Lower leg skin (tissue), 4 donors: ENCODE data around the gene PREP. TPM values are rescaled to one million over a fixed set of nuclear protein-coding genes. Genes with fewer than 3 reads are reported as not detected.

Experiments
- DNase-seq, 2 donors: peaks; one replicate each; pipeline ENCODE4 v3.0.0-alpha.2; 2019; ENCODE audit warnings: low spot score in 2 of 2
- H3K4me3 ChIP-seq: fragments of 200-600 bp; sonication (generic); 2 replicates; pipeline ENCODE4 v1.5.1; 2017; ENCODE audit warnings: mild to moderate bottlenecking, low read depth; ENCODE audit not compliant: poor library complexity, severe bottlenecking
- POLR2A ChIP-seq, 2 donors: fragments of 450-650 bp; IDR thresholded peaks; one replicate each; pipeline ENCODE4 v1.6.1; 2016 to 2017; ENCODE audit warnings: antibody characterized with exemption in 2 of 2, mild to moderate bottlenecking in 1 of 2, moderate library complexity in 1 of 2
- WGBS, 2 donors: methylation state at CpG; one replicate each; pipeline ENCODE4 v1.1.5; 2018; 5-methylcytosine and 5-hydroxymethylcytosine counted together
- intact Hi-C: fragments of 100-400 bp; cut with DNase I; formaldehyde crosslinking; loops from one replicate; pipeline ENCODE4 v1.15.0; 2023; ENCODE audit warnings: low total_unique reads
- total RNA-seq, 4 donors: library from RNA; depleted of rRNA; stranded (reverse); fragments of >200 nt; gene quantifications; one replicate each; pipeline ENCODE4 v1.1.0, GENCODE V29; 2016
- TF ChIP-seq, protein P1 (sequence below), 3 donors: fragments of 450-650 bp; IDR thresholded peaks; one replicate each; pipeline ENCODE4 v1.5.1; 2016; ENCODE audit warnings: antibody characterized with exemption in 3 of 3, mild to moderate bottlenecking in 3 of 3, moderate library complexity in 2 of 3

Gene PREP
- total RNA-seq, 4 donors from 2014 or later, result 33.9 to 39.1 (median 35.1) TPM

- intact Hi-C loops, result no loop called here
- no peak for DNase-seq
- no peak overlapping the region for H3K4me3 ChIP-seq
- no peak for TF ChIP-seq POLR2A (IDR thresholded peaks at IDR 0.05)
- TF ChIP-seq, protein P1, sequence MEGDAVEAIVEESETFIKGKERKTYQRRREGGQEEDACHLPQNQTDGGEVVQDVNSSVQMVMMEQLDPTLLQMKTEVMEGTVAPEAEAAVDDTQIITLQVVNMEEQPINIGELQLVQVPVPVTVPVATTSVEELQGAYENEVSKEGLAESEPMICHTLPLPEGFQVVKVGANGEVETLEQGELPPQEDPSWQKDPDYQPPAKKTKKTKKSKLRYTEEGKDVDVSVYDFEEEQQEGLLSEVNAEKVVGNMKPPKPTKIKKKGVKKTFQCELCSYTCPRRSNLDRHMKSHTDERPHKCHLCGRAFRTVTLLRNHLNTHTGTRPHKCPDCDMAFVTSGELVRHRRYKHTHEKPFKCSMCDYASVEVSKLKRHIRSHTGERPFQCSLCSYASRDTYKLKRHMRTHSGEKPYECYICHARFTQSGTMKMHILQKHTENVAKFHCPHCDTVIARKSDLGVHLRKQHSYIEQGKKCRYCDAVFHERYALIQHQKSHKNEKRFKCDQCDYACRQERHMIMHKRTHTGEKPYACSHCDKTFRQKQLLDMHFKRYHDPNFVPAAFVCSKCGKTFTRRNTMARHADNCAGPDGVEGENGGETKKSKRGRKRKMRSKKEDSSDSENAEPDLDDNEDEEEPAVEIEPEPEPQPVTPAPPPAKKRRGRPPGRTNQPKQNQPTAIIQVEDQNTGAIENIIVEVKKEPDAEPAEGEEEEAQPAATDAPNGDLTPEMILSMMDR (IDR thresholded peaks at IDR 0.05), result no peak
- WGBS, 2 donors, result 97 to 100% methylated on average over 1 of the region's 1 CpG
These were observed 33.7 kb downstream of the PREP start for GRCh38 chr6:105369145-105369544.

DNA sequence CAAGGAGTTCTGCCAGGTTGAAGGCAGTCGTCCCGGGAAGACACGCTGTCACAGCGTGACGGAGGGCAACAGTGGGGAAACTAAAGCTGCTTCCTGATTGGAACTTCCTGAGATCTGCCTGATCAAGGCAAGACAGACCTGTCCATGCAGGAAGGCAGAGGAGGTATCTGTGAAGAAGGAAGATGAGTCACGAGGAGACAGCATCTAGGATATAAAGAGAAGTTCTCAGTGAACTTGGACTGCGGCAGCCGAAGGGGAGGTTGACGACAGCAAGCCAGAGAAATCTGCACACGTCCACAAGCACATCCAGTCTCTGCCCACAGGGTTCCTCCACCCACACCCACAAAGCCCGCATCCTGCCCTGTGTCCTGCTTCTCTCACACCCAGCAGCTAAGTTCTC lies 38.6 kb downstream of the PREP start:
- 61 to 63% methylated on average over 11 of the region's 11 CpGs for WGBS, 2 donors
- TF ChIP-seq, protein P1 (IDR thresholded peaks at IDR 0.05), result no peak
- TF ChIP-seq POLR2A (IDR thresholded peaks at IDR 0.05), result no peak
- no peak for DNase-seq
- intact Hi-C loops, result no loop called here
- no peak overlapping the region for H3K4me3 ChIP-seq

GRCh38 chr6:105363100-105363754 lies 39.7 kb downstream of the PREP start:
- TF ChIP-seq, protein P1 (IDR thresholded peaks at IDR 0.05), result no peak
- TF ChIP-seq POLR2A (IDR thresholded peaks at IDR 0.05), result no peak
- WGBS, 2 donors, result 33 to 58% methylated on average over 1 of the region's 1 CpG
- intact Hi-C loops, result no loop called here
- no peak for DNase-seq
- no peak overlapping the region for H3K4me3 ChIP-seq

GRCh38 chr6:105359419-105360370 lies 43.2 kb downstream of the PREP start:
- DNase-seq, result no peak
- WGBS, 2 donors, result 93% methylated on average over 9 to 10 of the region's 10 CpGs
- TF ChIP-seq, protein P1 (IDR thresholded peaks at IDR 0.05), result no peak
- no peak for TF ChIP-seq POLR2A (IDR thresholded peaks at IDR 0.05)
- intact Hi-C loops, result no loop called here
- no peak overlapping the region for H3K4me3 ChIP-seq

DNA sequence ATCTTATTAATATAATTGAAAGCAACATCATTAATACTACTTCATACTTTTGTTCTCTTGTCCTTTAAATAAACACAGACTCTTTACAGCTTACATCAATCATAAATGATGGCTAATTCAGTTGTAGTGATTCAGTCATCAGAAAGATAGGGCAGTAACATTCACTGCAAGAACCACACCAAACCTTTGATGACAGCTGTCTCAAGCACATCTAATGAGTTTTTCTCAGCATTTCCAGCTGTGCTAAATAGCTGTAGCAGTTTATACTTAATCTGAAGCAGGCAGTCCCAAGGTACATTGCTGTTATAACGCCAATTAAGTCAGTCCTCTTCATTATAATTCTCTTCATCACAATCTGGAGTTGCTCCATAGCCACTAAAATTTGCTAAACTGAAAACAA lies 45.7 kb downstream of the PREP start:
- no peak overlapping the region for H3K4me3 ChIP-seq
- TF ChIP-seq, protein P1 (IDR thresholded peaks at IDR 0.05), result no peak
- no peak for TF ChIP-seq POLR2A (IDR thresholded peaks at IDR 0.05)
- WGBS, 2 donors, result 78 to 87% methylated on average over 1 of the region's 1 CpG
- intact Hi-C loops, result no loop called here
- DNase-seq, result no peak
